ENCODE measurements around the gene CD6.

- TF ChIP-seq POLR2A (IDR thresholded peaks at IDR 0.05; ENCODE audit: low read depth, low read length) (no peak), TAF1 (IDR thresholded peaks at IDR 0.05; ENCODE audit: borderline replicate concordance, low read depth, low read length) (no peak), POLR2AphosphoS5 (IDR thresholded peaks at IDR 0.05; ENCODE audit: low read depth, low read length) (no peak)
Observed at GRCh38 chr11:60973699-60974098, 2.2 kb downstream of the CD6 start.
